HEK293 (cell line): Measurements from ENCODE around the gene SPTBN5.

Source experiments
- ELK4 ChIP-seq: IDR thresholded peaks from 2 replicates; pipeline ENCODE4 v1.6.1; 2011; ENCODE audit warnings: mild to moderate bottlenecking, low read depth, low read length, borderline replicate concordance
- HOXA7 ChIP-seq: sonication (generic); formaldehyde crosslinking; IDR thresholded peaks from 2 replicates; pipeline ENCODE4 v1.8.1; 2022; ENCODE audit warnings: missing genetic modification reagents, borderline replicate concordance
- MYNN ChIP-seq: fragments of 450-650 bp; formaldehyde crosslinking; IDR thresholded peaks from 2 replicates; pipeline ENCODE4 v1.5.1; 2016; ENCODE audit warnings: missing biosample characterization, missing genetic modification characterization, borderline replicate concordance
- TCF7L2 ChIP-seq: IDR thresholded peaks from 2 replicates; pipeline ENCODE4 v1.6.1; 2011; ENCODE audit warnings: low read depth, mild to moderate bottlenecking, inconsistent platforms, low read length, moderate library complexity, borderline replicate concordance
- ZBTB48 ChIP-seq: fragments of 450-650 bp; formaldehyde crosslinking; IDR thresholded peaks from 2 replicates; pipeline ENCODE4 v1.5.1; 2016; ENCODE audit warnings: missing biosample characterization, missing genetic modification characterization
- ZBTB7A ChIP-seq: fragments of 450-650 bp; formaldehyde crosslinking; IDR thresholded peaks from 2 replicates; pipeline ENCODE4 v1.5.1; 2016; ENCODE audit warnings: low read depth, missing biosample characterization, missing genetic modification characterization
- ZBTB8A ChIP-seq: fragments of 450-650 bp; formaldehyde crosslinking; IDR thresholded peaks from 2 replicates; pipeline ENCODE4 v1.5.1; 2016; ENCODE audit warnings: missing biosample characterization, missing genetic modification characterization
- ZNF175 ChIP-seq: fragments of 450-650 bp; formaldehyde crosslinking; IDR thresholded peaks from 2 replicates; pipeline ENCODE4 v1.5.1; 2016; ENCODE audit warnings: missing biosample characterization, missing genetic modification characterization
- ZNF24 ChIP-seq: fragments of 450-650 bp; formaldehyde crosslinking; IDR thresholded peaks from 2 replicates; pipeline ENCODE4 v1.5.1; 2016; ENCODE audit warnings: missing biosample characterization, missing genetic modification characterization
- ZNF354C ChIP-seq: fragments of 450-650 bp; formaldehyde crosslinking; IDR thresholded peaks from 2 replicates; pipeline ENCODE4 v1.5.1; 2016; ENCODE audit warnings: missing biosample characterization, missing genetic modification characterization, low read depth, borderline replicate concordance
- ZNF530 ChIP-seq: fragments of 450-650 bp; formaldehyde crosslinking; IDR thresholded peaks from 2 replicates; pipeline ENCODE4 v1.5.1; 2016; ENCODE audit warnings: low read depth, missing biosample characterization, missing genetic modification characterization
- ZSCAN5A ChIP-seq: fragments of 450-650 bp; formaldehyde crosslinking; IDR thresholded peaks from 2 replicates; pipeline ENCODE4 v1.5.1; 2016; ENCODE audit warnings: missing biosample characterization, missing genetic modification characterization
- TF ChIP-seq, protein P1 (sequence below): fragments of 450-650 bp; formaldehyde crosslinking; IDR thresholded peaks from 2 replicates; pipeline ENCODE4 v1.5.1; 2016; ENCODE audit warnings: missing biosample characterization, missing genetic modification characterization
- TF ChIP-seq, protein P2 (sequence below): fragments of 450-650 bp; formaldehyde crosslinking; IDR thresholded peaks from 2 replicates; pipeline ENCODE4 v1.5.1; 2016; ENCODE audit warnings: missing biosample characterization, missing genetic modification characterization

GRCh38 chr15:41820791-41821423, 72.9 kb downstream of the SPTBN5 start:
- TF ChIP-seq ZNF24: no peak
- TF ChIP-seq ZBTB8A (tag by site-specific recombination): no peak
- TF ChIP-seq MYNN (tag by site-specific recombination): no peak
- TF ChIP-seq, protein P1, sequence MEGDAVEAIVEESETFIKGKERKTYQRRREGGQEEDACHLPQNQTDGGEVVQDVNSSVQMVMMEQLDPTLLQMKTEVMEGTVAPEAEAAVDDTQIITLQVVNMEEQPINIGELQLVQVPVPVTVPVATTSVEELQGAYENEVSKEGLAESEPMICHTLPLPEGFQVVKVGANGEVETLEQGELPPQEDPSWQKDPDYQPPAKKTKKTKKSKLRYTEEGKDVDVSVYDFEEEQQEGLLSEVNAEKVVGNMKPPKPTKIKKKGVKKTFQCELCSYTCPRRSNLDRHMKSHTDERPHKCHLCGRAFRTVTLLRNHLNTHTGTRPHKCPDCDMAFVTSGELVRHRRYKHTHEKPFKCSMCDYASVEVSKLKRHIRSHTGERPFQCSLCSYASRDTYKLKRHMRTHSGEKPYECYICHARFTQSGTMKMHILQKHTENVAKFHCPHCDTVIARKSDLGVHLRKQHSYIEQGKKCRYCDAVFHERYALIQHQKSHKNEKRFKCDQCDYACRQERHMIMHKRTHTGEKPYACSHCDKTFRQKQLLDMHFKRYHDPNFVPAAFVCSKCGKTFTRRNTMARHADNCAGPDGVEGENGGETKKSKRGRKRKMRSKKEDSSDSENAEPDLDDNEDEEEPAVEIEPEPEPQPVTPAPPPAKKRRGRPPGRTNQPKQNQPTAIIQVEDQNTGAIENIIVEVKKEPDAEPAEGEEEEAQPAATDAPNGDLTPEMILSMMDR (tag by site-specific recombination): no peak
- no peak for TF ChIP-seq ZNF354C (tag by site-specific recombination)
- TF ChIP-seq HOXA7 (CRISPR knock-in tag): no peak
- no peak for TF ChIP-seq ZSCAN5A (tag by site-specific recombination)
- no peak for TF ChIP-seq TCF7L2
- no peak for TF ChIP-seq ZNF175 (tag by site-specific recombination)
- no peak for TF ChIP-seq ZNF530
- no peak for TF ChIP-seq ZBTB7A (tag by site-specific recombination)
- TF ChIP-seq ELK4: no peak
- TF ChIP-seq, protein P2, sequence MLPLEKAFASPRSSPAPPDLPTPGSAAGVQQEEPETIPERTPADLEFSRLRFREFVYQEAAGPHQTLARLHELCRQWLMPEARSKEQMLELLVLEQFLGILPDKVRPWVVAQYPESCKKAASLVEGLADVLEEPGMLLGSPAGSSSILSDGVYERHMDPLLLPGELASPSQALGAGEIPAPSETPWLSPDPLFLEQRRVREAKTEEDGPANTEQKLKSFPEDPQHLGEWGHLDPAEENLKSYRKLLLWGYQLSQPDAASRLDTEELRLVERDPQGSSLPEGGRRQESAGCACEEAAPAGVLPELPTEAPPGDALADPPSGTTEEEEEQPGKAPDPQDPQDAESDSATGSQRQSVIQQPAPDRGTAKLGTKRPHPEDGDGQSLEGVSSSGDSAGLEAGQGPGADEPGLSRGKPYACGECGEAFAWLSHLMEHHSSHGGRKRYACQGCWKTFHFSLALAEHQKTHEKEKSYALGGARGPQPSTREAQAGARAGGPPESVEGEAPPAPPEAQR (tag by site-specific recombination): no peak
- no peak for TF ChIP-seq ZBTB48 (tag by site-specific recombination)
